WTC11 (cell line): ENCODE measurements around the gene WNT3A.

ENCODE experiments used
- CBFB ChIP-seq: sonication (generic); formaldehyde crosslinking; IDR thresholded peaks from 2 replicates; pipeline ENCODE4 v1.8.1; 2022; ENCODE audit warnings: mild to moderate bottlenecking, low read depth, missing genetic modification reagents
- ELF4 ChIP-seq: sonication (generic); formaldehyde crosslinking; IDR thresholded peaks from 2 replicates; pipeline ENCODE4 v1.8.1; 2022; ENCODE audit warnings: low read depth, mild to moderate bottlenecking, moderate library complexity, missing genetic modification reagents
- EMX1 ChIP-seq: fragments of 250-450 bp; sonication (Bioruptor Pico); IDR thresholded peaks from 2 replicates; pipeline ENCODE4 v1.8.0; 2021; ENCODE audit warnings: mild to moderate bottlenecking
- ESRRA ChIP-seq: sonication (generic); formaldehyde crosslinking; IDR thresholded peaks from 2 replicates; pipeline ENCODE4 v1.8.1; 2022; ENCODE audit warnings: mild to moderate bottlenecking, missing genetic modification reagents, borderline replicate concordance
- ETV6 ChIP-seq: sonication (generic); formaldehyde crosslinking; IDR thresholded peaks from 2 replicates; pipeline ENCODE4 v1.8.1; 2022; ENCODE audit warnings: mild to moderate bottlenecking, missing genetic modification reagents
- FOXJ3 ChIP-seq: sonication (generic); formaldehyde crosslinking; IDR thresholded peaks from 2 replicates; pipeline ENCODE4 v1.9.0; 2021; ENCODE audit warnings: missing genetic modification reagents, mild to moderate bottlenecking, borderline replicate concordance
- GABPB1 ChIP-seq: sonication (generic); formaldehyde crosslinking; IDR thresholded peaks from 2 replicates; pipeline ENCODE4 v1.8.1; 2023; ENCODE audit warnings: mild to moderate bottlenecking, missing genetic modification reagents
- KAT7 ChIP-seq: sonication (generic); formaldehyde crosslinking; IDR thresholded peaks from 2 replicates; pipeline ENCODE4 v1.8.1; 2023; ENCODE audit warnings: missing genetic modification reagents, mild to moderate bottlenecking, borderline replicate concordance
- NFYB ChIP-seq: sonication (generic); formaldehyde crosslinking; conservative IDR thresholded peaks from 2 replicates; pipeline ENCODE4 v1.8.0; 2022; ENCODE audit warnings: low read depth, missing genetic modification reagents
- TCF7 ChIP-seq: sonication (generic); formaldehyde crosslinking; IDR thresholded peaks from 2 replicates; pipeline ENCODE4 v1.8.0; 2022; ENCODE audit warnings: mild to moderate bottlenecking, low read depth, missing genetic modification reagents, moderate library complexity
- ZNF263 ChIP-seq: sonication (generic); formaldehyde crosslinking; IDR thresholded peaks from 2 replicates; pipeline ENCODE4 v1.8.1; 2022; ENCODE audit warnings: low read depth, mild to moderate bottlenecking, moderate library complexity, missing genetic modification reagents
- TF ChIP-seq, protein P1 (sequence below): fragments of 200-600 bp; IDR thresholded peaks from 2 replicates; pipeline ENCODE4 v1.8.0; 2022; ENCODE audit warnings: antibody characterized with exemption
- TF ChIP-seq, protein P2 (sequence below): sonication (generic); formaldehyde crosslinking; IDR thresholded peaks from 2 replicates; pipeline ENCODE4 v1.8.0; 2022; ENCODE audit warnings: mild to moderate bottlenecking, missing genetic modification reagents
- TF ChIP-seq, protein P3 (sequence below): sonication (generic); formaldehyde crosslinking; IDR thresholded peaks from 2 replicates; pipeline ENCODE4 v1.8.1; 2022; ENCODE audit warnings: low read depth, mild to moderate bottlenecking, moderate library complexity, missing genetic modification reagents, borderline replicate concordance

DNA sequence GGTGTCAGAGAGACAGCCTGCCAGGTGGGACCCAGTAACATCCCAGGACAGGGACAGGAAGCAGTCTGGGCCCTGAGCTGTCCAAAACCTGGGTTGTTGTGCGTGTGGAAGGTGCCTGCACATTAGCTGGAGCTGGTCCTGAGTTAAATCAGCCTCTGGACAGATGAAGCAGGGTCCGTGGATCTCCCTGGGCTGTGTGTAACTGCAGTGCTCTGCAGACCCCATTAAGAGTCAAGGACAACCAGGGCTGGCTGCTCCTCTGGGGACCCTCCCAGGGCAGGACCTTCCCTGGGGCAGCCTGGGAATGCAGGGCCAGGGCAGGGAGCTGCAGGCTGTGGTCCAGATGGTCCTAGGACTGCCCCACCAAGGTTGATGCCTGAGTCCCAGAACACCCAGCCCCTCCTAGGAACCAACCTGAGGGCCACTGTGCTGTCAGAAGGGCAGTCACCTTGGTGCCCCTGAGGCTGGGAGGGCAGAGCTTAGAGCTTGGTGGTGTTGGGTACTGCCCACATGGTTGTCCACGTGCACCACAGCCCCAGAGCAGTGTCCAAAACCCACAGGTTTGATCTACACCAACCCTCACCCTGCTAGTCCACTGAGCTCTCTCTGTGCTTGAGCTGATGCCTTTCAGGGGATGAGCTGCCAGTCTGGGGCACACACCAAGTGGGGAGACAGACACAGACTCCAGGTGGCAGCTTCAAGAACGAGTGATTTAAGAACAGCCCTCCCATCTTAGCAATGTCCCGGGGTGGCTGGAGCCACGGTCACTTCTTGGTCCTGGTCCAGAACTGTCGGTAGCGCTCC, 99.4 kb downstream of the WNT3A start:
- TF ChIP-seq TCF7 (CRISPR knock-in tag): no peak
- TF ChIP-seq ZNF263 (CRISPR knock-in tag): no peak
- no peak for TF ChIP-seq FOXJ3 (CRISPR knock-in tag)
- TF ChIP-seq KAT7 (CRISPR knock-in tag): no peak
- TF ChIP-seq EMX1 (CRISPR knock-in tag): no peak
- TF ChIP-seq, protein P1, sequence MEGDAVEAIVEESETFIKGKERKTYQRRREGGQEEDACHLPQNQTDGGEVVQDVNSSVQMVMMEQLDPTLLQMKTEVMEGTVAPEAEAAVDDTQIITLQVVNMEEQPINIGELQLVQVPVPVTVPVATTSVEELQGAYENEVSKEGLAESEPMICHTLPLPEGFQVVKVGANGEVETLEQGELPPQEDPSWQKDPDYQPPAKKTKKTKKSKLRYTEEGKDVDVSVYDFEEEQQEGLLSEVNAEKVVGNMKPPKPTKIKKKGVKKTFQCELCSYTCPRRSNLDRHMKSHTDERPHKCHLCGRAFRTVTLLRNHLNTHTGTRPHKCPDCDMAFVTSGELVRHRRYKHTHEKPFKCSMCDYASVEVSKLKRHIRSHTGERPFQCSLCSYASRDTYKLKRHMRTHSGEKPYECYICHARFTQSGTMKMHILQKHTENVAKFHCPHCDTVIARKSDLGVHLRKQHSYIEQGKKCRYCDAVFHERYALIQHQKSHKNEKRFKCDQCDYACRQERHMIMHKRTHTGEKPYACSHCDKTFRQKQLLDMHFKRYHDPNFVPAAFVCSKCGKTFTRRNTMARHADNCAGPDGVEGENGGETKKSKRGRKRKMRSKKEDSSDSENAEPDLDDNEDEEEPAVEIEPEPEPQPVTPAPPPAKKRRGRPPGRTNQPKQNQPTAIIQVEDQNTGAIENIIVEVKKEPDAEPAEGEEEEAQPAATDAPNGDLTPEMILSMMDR: no peak
- TF ChIP-seq ESRRA (CRISPR knock-in tag): no peak
- TF ChIP-seq GABPB1: no peak
- TF ChIP-seq, protein P2, sequence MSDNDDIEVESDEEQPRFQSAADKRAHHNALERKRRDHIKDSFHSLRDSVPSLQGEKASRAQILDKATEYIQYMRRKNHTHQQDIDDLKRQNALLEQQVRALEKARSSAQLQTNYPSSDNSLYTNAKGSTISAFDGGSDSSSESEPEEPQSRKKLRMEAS (CRISPR knock-in tag): no peak
- no peak for TF ChIP-seq ELF4 (CRISPR knock-in tag)
- TF ChIP-seq NFYB (CRISPR knock-in tag): no peak
- no peak for TF ChIP-seq CBFB (CRISPR knock-in tag)
- no peak for TF ChIP-seq ETV6 (CRISPR knock-in tag)
- TF ChIP-seq, protein P3, sequence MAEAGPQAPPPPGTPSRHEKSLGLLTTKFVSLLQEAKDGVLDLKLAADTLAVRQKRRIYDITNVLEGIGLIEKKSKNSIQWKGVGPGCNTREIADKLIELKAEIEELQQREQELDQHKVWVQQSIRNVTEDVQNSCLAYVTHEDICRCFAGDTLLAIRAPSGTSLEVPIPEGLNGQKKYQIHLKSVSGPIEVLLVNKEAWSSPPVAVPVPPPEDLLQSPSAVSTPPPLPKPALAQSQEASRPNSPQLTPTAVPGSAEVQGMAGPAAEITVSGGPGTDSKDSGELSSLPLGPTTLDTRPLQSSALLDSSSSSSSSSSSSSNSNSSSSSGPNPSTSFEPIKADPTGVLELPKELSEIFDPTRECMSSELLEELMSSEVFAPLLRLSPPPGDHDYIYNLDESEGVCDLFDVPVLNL (CRISPR knock-in tag): no peak
